ENCODE measurements around the gene MEX3D.

The MEX3D gene

GRCh38 chr19:1592024-1592754, 24.1 kb upstream of the MEX3D start (continued):
- TF ChIP-seq, protein P1, sequence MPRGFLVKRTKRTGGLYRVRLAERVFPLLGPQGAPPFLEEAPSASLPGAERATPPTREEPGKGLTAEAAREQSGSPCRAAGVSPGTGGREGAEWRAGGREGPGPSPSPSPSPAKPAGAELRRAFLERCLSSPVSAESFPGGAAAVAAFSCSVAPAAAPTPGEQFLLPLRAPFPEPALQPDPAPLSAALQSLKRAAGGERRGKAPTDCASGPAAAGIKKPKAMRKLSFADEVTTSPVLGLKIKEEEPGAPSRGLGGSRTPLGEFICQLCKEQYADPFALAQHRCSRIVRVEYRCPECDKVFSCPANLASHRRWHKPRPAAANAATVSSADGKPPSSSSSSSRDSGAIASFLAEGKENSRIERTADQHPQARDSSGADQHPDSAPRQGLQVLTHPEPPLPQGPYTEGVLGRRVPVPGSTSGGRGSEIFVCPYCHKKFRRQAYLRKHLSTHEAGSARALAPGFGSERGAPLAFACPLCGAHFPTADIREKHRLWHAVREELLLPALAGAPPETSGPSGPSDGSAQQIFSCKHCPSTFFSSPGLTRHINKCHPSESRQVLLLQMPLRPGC (tag by site-specific recombination; IDR thresholded peaks at IDR 0.05) = 0 out of 2 replicates have a peak, but pooled peaks have one; percentile 44
- TF ChIP-seq IKZF3 (tag by site-specific recombination; IDR thresholded peaks at IDR 0.05) = 0 out of 2 replicates have a peak, but pooled peaks have one; percentile 31
- no peak for TF ChIP-seq ZNF654 (tag by site-specific recombination; IDR thresholded peaks at IDR 0.05; ENCODE audit: low read depth)
- no peak for TF ChIP-seq KLF16 (tag by site-specific recombination; IDR thresholded peaks at IDR 0.05)
- TF ChIP-seq MEIS1 (CRISPR knock-in tag; IDR thresholded peaks at IDR 0.05; ENCODE audit: borderline replicate concordance) = no peak
- TF ChIP-seq GLIS1 (tag by site-specific recombination; IDR thresholded peaks at IDR 0.05) = no peak; the same call in 1 of the 2 replicates
- peak; percentile 37; the same call in 1 of the 2 replicates for TF ChIP-seq ZNF2 (tag by site-specific recombination; IDR thresholded peaks at IDR 0.05)
- no peak for TF ChIP-seq ZNF560 (tag by site-specific recombination; IDR thresholded peaks at IDR 0.05; ENCODE audit: borderline replicate concordance)
- TF ChIP-seq ZFP69B (tag by site-specific recombination; IDR thresholded peaks at IDR 0.05) = no peak
- peak; percentile 57; the same call in 1 of the 2 replicates for TF ChIP-seq ZNF76 (tag by site-specific recombination; IDR thresholded peaks at IDR 0.05; ENCODE audit: borderline replicate concordance, low read depth)
- TF ChIP-seq ZNF596 (tag by site-specific recombination; IDR thresholded peaks at IDR 0.05) = no peak
- TF ChIP-seq, protein P2, sequence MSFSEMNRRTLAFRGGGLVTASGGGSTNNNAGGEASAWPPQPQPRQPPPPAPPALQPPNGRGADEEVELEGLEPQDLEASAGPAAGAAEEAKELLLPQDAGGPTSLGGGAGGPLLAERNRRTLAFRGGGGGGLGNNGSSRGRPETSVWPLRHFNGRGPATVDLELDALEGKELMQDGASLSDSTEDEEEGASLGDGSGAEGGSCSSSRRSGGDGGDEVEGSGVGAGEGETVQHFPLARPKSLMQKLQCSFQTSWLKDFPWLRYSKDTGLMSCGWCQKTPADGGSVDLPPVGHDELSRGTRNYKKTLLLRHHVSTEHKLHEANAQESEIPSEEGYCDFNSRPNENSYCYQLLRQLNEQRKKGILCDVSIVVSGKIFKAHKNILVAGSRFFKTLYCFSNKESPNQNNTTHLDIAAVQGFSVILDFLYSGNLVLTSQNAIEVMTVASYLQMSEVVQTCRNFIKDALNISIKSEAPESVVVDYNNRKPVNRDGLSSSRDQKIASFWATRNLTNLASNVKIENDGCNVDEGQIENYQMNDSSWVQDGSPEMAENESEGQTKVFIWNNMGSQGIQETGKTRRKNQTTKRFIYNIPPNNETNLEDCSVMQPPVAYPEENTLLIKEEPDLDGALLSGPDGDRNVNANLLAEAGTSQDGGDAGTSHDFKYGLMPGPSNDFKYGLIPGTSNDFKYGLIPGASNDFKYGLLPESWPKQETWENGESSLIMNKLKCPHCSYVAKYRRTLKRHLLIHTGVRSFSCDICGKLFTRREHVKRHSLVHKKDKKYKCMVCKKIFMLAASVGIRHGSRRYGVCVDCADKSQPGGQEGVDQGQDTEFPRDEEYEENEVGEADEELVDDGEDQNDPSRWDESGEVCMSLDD (tag by site-specific recombination; IDR thresholded peaks at IDR 0.05) = peak; percentile 75; the same call in 1 of the 2 replicates
- 0 out of 2 replicates have a peak, but pooled peaks have one; percentile 9 for TF ChIP-seq ZNF677 (tag by site-specific recombination; IDR thresholded peaks at IDR 0.05)
- no peak for TF ChIP-seq ZNF514 (tag by site-specific recombination; IDR thresholded peaks at IDR 0.05)
- no peak for TF ChIP-seq ZNF426 (tag by site-specific recombination; IDR thresholded peaks at IDR 0.05)
- TF ChIP-seq ZSCAN4 (tag by site-specific recombination; IDR thresholded peaks at IDR 0.05) = no peak
- TF ChIP-seq OVOL3 (tag by site-specific recombination; IDR thresholded peaks at IDR 0.05) = no peak
- TF ChIP-seq ZNF324 (tag by site-specific recombination; IDR thresholded peaks at IDR 0.05) = no peak
- no peak for TF ChIP-seq ZNF600 (tag by site-specific recombination; IDR thresholded peaks at IDR 0.05)
- peak; percentile 60; the same call in 1 of the 2 replicates for TF ChIP-seq ZXDB (tag by site-specific recombination; IDR thresholded peaks at IDR 0.05)
- no peak for TF ChIP-seq ZNF280C (tag by site-specific recombination; IDR thresholded peaks at IDR 0.05)
- TF ChIP-seq ZFP3 (tag by site-specific recombination; IDR thresholded peaks at IDR 0.05; ENCODE audit: low read depth) = no peak
- TF ChIP-seq ZBTB49 (tag by site-specific recombination; IDR thresholded peaks at IDR 0.05; ENCODE audit: low read depth) = no peak
- no peak for TF ChIP-seq KLF1 (tag by site-specific recombination; IDR thresholded peaks at IDR 0.05)
- no peak for TF ChIP-seq ZNF266 (tag by site-specific recombination; IDR thresholded peaks at IDR 0.05; ENCODE audit: low read depth)
- TF ChIP-seq ZNF174 (tag by site-specific recombination; IDR thresholded peaks at IDR 0.05) = no peak
- no peak for TF ChIP-seq ZNF768 (tag by site-specific recombination; IDR thresholded peaks at IDR 0.05)
- TF ChIP-seq, protein P3, sequence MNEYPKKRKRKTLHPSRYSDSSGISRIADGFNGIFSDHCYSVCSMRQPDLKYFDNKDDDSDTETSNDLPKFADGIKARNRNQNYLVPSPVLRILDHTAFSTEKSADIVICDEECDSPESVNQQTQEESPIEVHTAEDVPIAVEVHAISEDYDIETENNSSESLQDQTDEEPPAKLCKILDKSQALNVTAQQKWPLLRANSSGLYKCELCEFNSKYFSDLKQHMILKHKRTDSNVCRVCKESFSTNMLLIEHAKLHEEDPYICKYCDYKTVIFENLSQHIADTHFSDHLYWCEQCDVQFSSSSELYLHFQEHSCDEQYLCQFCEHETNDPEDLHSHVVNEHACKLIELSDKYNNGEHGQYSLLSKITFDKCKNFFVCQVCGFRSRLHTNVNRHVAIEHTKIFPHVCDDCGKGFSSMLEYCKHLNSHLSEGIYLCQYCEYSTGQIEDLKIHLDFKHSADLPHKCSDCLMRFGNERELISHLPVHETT (tag by site-specific recombination; IDR thresholded peaks at IDR 0.05) = no peak
- no peak for TF ChIP-seq REPIN1 (tag by site-specific recombination; IDR thresholded peaks at IDR 0.05; ENCODE audit: low read depth)
